ENCODE data around the gene RAB11FIP4.

Gene RAB11FIP4

GRCh38 chr17:31397256-31397939, 5.9 kb downstream of the RAB11FIP4 start:
- Histone ChIP-seq H3K9me2 (replicated peaks; ENCODE audit: control insufficient read depth, low read length) (no peaks in the 10 kb centered on the region), H3K4me1 (ENCODE audit: control insufficient read depth, low read length) (no peaks in the 10 kb centered on the region), H3K79me2 (ENCODE audit: control insufficient read depth, low read length) (no peaks in the 10 kb centered on the region), H3F3A (ENCODE audit: control insufficient read depth, insufficient read depth) (no peaks in the 10 kb centered on the region), H3K9me3 (ENCODE audit: control insufficient read depth, insufficient read depth, low read length) (no peaks in the 10 kb centered on the region), H3K27ac (ENCODE audit: low read depth, low read length) (no peak overlapping the region), H4K20me1 (ENCODE audit: control insufficient read depth, insufficient read depth, low read depth, low read length) (no peaks in the 10 kb centered on the region), H3K4me3 (ENCODE audit: low read length) (no peak overlapping the region), H3K27me3 (ENCODE audit: control insufficient read depth, low read length) (peaks cover 24% of the 10 kb centered on the region), H3K36me3 (ENCODE audit: control insufficient read depth, low read length) (no peaks in the 10 kb centered on the region), H3K4me2 (ENCODE audit: low read length) (no peak overlapping the region)
- TF ChIP-seq CTCF (IDR thresholded peaks at IDR 0.05; ENCODE audit: low read depth, low read length, poor library complexity, severe bottlenecking) (no peak), EZH2phosphoT487 (IDR thresholded peaks at IDR 0.05; ENCODE audit: borderline replicate concordance, low read length) (no peak)

GRCh38 chr17:31398381-31399311, 7.2 kb downstream of the RAB11FIP4 start:
- Histone ChIP-seq H3K36me3 (ENCODE audit: control insufficient read depth, low read length) (no peaks in the 10 kb centered on the region), H3K9me3 (ENCODE audit: control insufficient read depth, insufficient read depth, low read length) (no peaks in the 10 kb centered on the region), H3K4me1 (ENCODE audit: control insufficient read depth, low read length) (no peaks in the 10 kb centered on the region), H3K4me3 (ENCODE audit: low read length) (no peak overlapping the region), H3F3A (ENCODE audit: control insufficient read depth, insufficient read depth) (no peaks in the 10 kb centered on the region), H4K20me1 (ENCODE audit: control insufficient read depth, insufficient read depth, low read depth, low read length) (no peaks in the 10 kb centered on the region), H3K79me2 (ENCODE audit: control insufficient read depth, low read length) (no peaks in the 10 kb centered on the region), H3K9me2 (replicated peaks; ENCODE audit: control insufficient read depth, low read length) (no peaks in the 10 kb centered on the region), H3K27me3 (ENCODE audit: control insufficient read depth, low read length) (peaks cover 12% of the 10 kb centered on the region), H3K4me2 (ENCODE audit: low read length) (no peak overlapping the region), H3K27ac (ENCODE audit: low read depth, low read length) (no peak overlapping the region)
- no peak for TF ChIP-seq EZH2phosphoT487 (IDR thresholded peaks at IDR 0.05; ENCODE audit: borderline replicate concordance, low read length)
- no peak for TF ChIP-seq CTCF (IDR thresholded peaks at IDR 0.05; ENCODE audit: low read depth, low read length, poor library complexity, severe bottlenecking)

GRCh38 chr17:31400481-31400950, 9.0 kb downstream of the RAB11FIP4 start:
- Histone ChIP-seq H3K27ac (ENCODE audit: low read depth, low read length) (no peak overlapping the region), H3F3A (ENCODE audit: control insufficient read depth, insufficient read depth) (no peaks in the 10 kb centered on the region), H3K27me3 (ENCODE audit: control insufficient read depth, low read length) (no peaks in the 10 kb centered on the region), H4K20me1 (ENCODE audit: control insufficient read depth, insufficient read depth, low read depth, low read length) (no peaks in the 10 kb centered on the region), H3K4me1 (ENCODE audit: control insufficient read depth, low read length) (no peaks in the 10 kb centered on the region), H3K4me2 (ENCODE audit: low read length) (no peak overlapping the region), H3K79me2 (ENCODE audit: control insufficient read depth, low read length) (no peaks in the 10 kb centered on the region), H3K9me2 (replicated peaks; ENCODE audit: control insufficient read depth, low read length) (no peaks in the 10 kb centered on the region), H3K4me3 (ENCODE audit: low read length) (no peak overlapping the region), H3K9me3 (ENCODE audit: control insufficient read depth, insufficient read depth, low read length) (no peaks in the 10 kb centered on the region), H3K36me3 (ENCODE audit: control insufficient read depth, low read length) (no peaks in the 10 kb centered on the region)
- TF ChIP-seq CTCF (IDR thresholded peaks at IDR 0.05; ENCODE audit: low read depth, low read length, poor library complexity, severe bottlenecking) (no peak), EZH2phosphoT487 (IDR thresholded peaks at IDR 0.05; ENCODE audit: borderline replicate concordance, low read length) (no peak)
